Colonic mucosa (tissue), 4 donors: ENCODE results near the gene SLC16A2. TPM values are rescaled to one million over a fixed set of nuclear protein-coding genes. Genes with fewer than 3 reads are reported as not detected.

Source experiments
- DNase-seq: peaks from one replicate; pipeline ENCODE4 v3.0.0-alpha.2; 2020
- H3K27ac ChIP-seq: fragments of 200-600 bp; one replicate; pipeline ENCODE4 v1.8.0; 2021
- H3K27me3 ChIP-seq: fragments of 200-600 bp; one replicate; pipeline ENCODE4 v1.8.0; 2021
- H3K36me3 ChIP-seq: fragments of 200-600 bp; one replicate; pipeline ENCODE4 v1.8.0; 2021
- H3K4me1 ChIP-seq: fragments of 200-600 bp; one replicate; pipeline ENCODE4 v1.8.0; 2021; ENCODE audit warnings: mild to moderate bottlenecking
- H3K4me3 ChIP-seq: fragments of 200-600 bp; one replicate; pipeline ENCODE4 v1.8.0; 2021
- H3K9ac ChIP-seq, 2 donors: one replicate each; pipeline ENCODE4 v1.7.0; 2013; ENCODE audit warnings: control low read depth in 2 of 2, low read depth in 2 of 2, low read length in 2 of 2
- H3K9me3 ChIP-seq: fragments of 200-600 bp; one replicate; pipeline ENCODE4 v1.8.0; 2021
- CTCF ChIP-seq: fragments of 200-600 bp; IDR thresholded peaks from one replicate; pipeline ENCODE4 v1.8.0; 2022; ENCODE audit warnings: antibody characterized with exemption, mild to moderate bottlenecking
- intact Hi-C: fragments of 100-400 bp; cut with DNase I; formaldehyde crosslinking; loops from one replicate; pipeline ENCODE4 v1.14.1; 2022
- total RNA-seq, 2 donors: library from RNA; stranded (reverse); fragmentation: NEBNext Ultra II Directional in 1 of 2; extraction: Animal tissue kit (Norgen Biotek cat#: 25700) in 1 of 2; gene quantifications; one replicate each; pipeline ENCODE4 v1.2.1, GENCODE V29; 2021
- donor health status: healthy.
- donor health status: DM: no; HTN: no; CAD: no.
- donor health status: DM: no; HTN: no; CAD: no.

Gene SLC16A2
- total RNA-seq, 2 donors from 2014 or later = 1.3 to 2.9 TPM

- Histone ChIP-seq H3K9me3 (no peaks in the 10 kb centered on the region), H3K27me3 (no peaks in the 10 kb centered on the region), H3K9ac (peak overlapping the region; percentile 61 to 70), H3K4me3 (peak overlapping the region; percentile 47), H3K4me1 (no peaks in the 10 kb centered on the region), H3K36me3 (no peaks in the 10 kb centered on the region), H3K27ac (peak overlapping the region; percentile 86)
- DNase-seq = peak; percentile 80
- intact Hi-C loops = no loop called here
- TF ChIP-seq CTCF = no peak
These were observed 114.3 kb downstream of the SLC16A2 start for GRCh38 chrX:74535408-74536151.

GRCh38 chrX:74536152-74536831 is 115.0 kb downstream of the SLC16A2 start:
- no peaks in the 10 kb centered on the region for H3K27me3 ChIP-seq
- H3K4me1 ChIP-seq = no peaks in the 10 kb centered on the region
- H3K36me3 ChIP-seq = no peaks in the 10 kb centered on the region
- peak overlapping the region; percentile 47 for H3K4me3 ChIP-seq
- peak overlapping the region; percentile 49 to 70 for H3K9ac ChIP-seq
- TF ChIP-seq CTCF = peak; percentile 24
- H3K9me3 ChIP-seq = no peaks in the 10 kb centered on the region
- H3K27ac ChIP-seq = peak overlapping the region; percentile 86
- intact Hi-C loops = no loop called here
- DNase-seq = peak; percentile 77

- no peaks in the 10 kb centered on the region for H3K36me3 ChIP-seq
- peak overlapping the region; percentile 86 for H3K27ac ChIP-seq
- intact Hi-C loops = no loop called here
- no peaks in the 10 kb centered on the region for H3K4me1 ChIP-seq
- DNase-seq = no peak
- no peaks in the 10 kb centered on the region for H3K27me3 ChIP-seq
- H3K4me3 ChIP-seq = peak overlapping the region; percentile 47
- TF ChIP-seq CTCF = no peak
- no peaks in the 10 kb centered on the region for H3K9me3 ChIP-seq
- H3K9ac ChIP-seq = peak overlapping the region; percentile 7 to 70
These were observed 115.6 kb downstream of the SLC16A2 start for GRCh38 chrX:74536832-74537371.

- Histone ChIP-seq H3K4me3 (no peak overlapping the region), H3K9me3 (no peaks in the 10 kb centered on the region), H3K36me3 (no peaks in the 10 kb centered on the region), H3K27ac (no peak overlapping the region), H3K27me3 (no peaks in the 10 kb centered on the region), H3K9ac (no peak overlapping the region), H3K4me1 (no peaks in the 10 kb centered on the region)
- TF ChIP-seq CTCF = no peak
- DNase-seq = no peak
- intact Hi-C loops = loop anchor here (10.0 kb wide), 1 partner anchor 686 kb away; the partner anchor contains the start of gene XIST
These were observed 119.4 kb downstream of the SLC16A2 start for GRCh38 chrX:74540635-74541249.

GRCh38 chrX:74545880-74546523 is 124.7 kb downstream of the SLC16A2 start:
- Histone ChIP-seq H3K4me3 (no peak overlapping the region), H3K27ac (no peak overlapping the region), H3K9ac (no peak overlapping the region), H3K4me1 (no peaks in the 10 kb centered on the region), H3K36me3 (no peaks in the 10 kb centered on the region), H3K9me3 (no peaks in the 10 kb centered on the region), H3K27me3 (no peaks in the 10 kb centered on the region)
- TF ChIP-seq CTCF = no peak
- DNase-seq = no peak
- intact Hi-C loops = loop anchor here (10.0 kb wide), 1 partner anchor 691 kb away; the partner anchor contains the start of gene XIST
